Tongue (tissue), 2 donors: ENCODE data around the gene PRDM12. TPM values are rescaled to one million over a fixed set of nuclear protein-coding genes. Genes with fewer than 3 reads are reported as not detected.

Source experiments
- DNase-seq: peaks from one replicate; pipeline ENCODE4 v3.0.0-alpha.2; 2015
- total RNA-seq: library from RNA; depleted of rRNA; stranded (reverse); fragments of >200 nt; gene quantifications from one replicate; pipeline ENCODE4 v1.2.3, GENCODE V29; 2014

The PRDM12 gene
- total RNA-seq = not detected

- DNase-seq = no peak
Measured at GRCh38 chr9:130664251-130665028, at the start of gene PRDM12. Gene PRDM12 (plus strand): TSS chr9:130664594. CDS start chr9:130664654, 60 bp downstream.

DNA sequence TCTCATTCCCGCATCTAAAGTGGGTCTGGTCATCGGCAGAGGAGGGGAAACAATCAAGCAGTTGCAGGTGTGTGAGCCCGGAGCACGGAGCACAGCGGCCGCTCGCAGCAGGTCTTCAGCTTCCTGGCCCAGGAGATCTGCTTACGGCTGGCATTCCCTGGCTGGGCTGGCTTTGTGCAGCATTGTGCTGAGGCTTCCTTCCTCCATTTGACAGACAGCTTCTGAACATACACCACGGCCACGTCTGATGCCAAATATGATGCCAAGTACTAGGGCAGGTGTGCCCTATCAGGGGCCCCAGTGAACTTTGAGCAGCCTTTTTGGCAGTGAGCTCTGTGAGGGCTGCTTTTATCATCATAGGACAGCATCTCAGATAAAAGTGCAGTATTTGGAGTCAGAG lies 47.9 kb upstream of the PRDM12 start:
- DNase-seq = no peak

DNA sequence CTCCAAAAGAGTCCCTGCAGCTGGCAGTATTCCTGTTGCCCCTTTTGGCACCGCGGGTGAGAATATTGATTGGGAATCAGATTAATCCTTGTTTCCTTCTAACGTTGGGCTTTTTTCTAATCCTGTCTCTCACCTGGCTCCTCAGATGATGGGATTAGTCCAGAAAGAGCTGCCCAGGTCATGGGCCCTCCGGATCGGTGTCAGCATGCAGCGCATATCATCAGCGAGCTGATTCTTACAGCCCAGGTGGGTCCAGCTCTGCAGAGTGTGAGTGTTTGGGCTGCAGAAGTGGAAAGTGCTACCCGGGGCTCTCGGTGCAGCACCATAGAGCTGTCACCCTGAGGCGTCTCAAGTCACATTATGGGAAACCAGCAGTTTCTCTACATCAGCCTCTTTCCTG lies 40.9 kb upstream of the PRDM12 start:
- DNase-seq = no peak

GRCh38 chr9:130624154-130624553 lies 40.2 kb upstream of the PRDM12 start:
- no peak for DNase-seq

DNA sequence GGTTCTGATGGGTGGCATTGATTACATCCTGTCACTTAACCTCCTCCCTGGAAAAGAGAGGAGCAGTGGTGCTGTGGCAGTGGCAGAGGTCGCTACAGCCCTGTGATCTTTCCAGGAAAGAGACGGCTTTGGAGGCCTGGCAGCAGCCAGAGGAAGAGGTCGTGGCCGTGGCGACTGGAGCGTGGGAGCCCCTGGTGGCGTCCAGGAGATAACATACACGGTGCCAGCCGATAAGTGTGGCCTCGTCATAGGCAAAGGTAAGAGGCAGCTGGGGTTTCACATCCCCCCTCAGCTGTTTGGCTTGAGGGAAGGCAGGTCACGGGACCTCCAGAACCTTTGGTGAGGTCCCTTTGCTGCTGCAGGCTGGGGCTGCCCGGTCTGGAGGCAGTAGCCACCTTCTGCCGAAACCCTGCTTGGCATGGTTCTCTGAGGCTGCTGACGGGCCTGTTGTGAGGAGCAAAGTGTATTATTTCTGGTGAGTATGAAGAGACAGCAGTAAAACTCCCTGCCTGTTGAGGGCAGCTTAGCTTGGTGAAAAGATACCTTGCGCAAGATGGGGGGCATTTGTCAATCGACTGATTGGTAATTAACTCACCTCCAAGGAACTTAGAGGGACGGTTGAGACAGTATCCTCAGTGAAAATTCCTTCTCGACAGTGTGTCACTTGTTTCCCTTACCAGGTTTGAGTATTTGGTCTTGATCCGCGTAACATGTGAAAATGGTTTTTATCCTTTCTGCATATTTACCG lies 38.0 kb upstream of the PRDM12 start:
- DNase-seq = no peak

GRCh38 chr9:130627051-130627450 lies 37.3 kb upstream of the PRDM12 start:
- no peak for DNase-seq

DNA sequence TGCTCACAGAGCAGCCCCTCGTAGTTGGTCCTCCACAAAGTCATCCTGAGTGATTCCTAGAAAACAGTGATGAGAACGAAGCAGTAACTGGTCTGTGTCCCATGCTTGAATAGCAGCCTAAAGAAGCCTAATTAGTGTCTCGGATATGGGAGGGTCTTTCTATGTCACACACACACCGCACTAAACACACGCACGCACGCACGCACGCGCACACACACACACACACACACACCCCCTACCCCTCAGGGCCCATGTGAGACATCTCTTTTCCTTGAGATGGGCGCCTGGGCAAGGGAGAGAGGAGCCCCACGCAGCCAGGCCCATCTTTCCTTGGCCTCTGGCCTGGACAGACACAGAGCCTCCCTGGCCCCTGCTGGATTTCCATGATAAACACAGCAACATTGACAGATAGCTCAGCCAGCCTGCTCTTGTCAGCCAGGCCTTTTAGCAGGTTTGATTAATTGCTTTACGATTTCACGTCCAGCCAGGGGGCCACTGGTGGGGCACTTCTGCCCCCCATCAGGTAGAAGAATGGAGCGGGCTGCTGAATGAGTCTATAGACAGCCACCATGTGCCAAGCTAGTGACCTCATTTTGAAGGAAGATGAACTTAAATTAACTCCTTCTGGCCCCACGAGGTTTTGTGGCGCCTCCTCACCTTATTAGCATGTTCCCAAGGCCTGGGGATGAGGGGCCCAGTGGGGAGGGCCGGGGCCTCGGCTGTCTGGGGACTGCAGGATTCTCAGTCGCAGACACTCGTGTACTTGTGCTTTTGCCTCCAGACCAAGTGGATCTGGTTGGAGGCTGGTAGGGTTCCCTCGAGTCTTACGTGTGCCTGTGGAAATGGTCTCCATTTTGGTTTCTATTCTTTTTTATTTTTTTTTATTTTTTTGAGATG lies 36.2 kb upstream of the PRDM12 start:
- DNase-seq = no peak

DNA sequence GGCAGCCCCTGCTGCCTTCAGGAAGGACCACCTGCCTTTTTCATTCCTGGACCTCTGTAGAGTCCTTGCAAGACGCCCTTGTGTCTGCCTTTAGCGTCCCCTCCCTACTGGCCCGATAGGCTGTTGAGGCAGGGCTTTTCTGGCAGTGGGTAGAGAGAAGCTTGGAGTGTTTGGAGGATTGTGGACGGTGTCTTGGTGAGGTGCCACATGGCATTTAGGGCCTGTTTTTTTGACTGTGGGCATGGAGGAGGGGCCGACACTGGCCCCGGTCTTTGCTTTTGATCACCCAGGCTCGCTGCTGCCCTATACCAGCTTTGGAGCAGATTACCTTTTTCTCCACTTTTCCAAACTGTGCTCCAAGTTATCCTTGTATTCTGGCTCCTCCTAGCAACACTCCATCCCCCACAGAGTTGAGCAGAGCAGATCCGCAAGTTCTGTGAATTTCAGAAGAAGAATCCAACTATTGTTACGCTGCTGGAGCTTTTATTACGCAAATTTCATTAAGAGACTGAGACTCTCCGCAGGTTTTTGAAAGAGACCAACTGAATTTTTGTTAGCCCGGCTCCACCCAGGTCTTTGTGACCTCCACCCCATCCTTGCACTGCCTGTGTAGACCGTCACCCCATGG lies 34.8 kb upstream of the PRDM12 start:
- DNase-seq = no peak

DNA sequence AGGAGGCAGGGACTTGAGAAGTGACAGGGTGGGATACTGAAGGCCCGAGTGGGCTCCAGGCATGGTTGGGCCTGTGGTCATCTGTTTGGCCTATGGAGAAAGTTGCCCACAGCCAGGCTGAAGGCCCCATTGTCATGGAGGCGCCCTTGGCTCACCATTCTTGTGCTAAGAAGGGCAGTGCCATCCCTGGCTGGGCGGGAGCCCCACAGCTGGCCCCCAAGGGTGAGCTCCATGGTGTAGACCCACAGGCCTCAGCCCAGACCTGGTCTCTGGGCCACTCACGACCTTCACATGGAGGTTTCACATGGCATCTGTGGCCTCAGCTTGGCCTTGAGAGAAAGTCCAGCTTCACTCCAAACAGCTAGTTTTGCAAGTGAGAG lies 34.3 kb upstream of the PRDM12 start:
- no peak for DNase-seq

DNA sequence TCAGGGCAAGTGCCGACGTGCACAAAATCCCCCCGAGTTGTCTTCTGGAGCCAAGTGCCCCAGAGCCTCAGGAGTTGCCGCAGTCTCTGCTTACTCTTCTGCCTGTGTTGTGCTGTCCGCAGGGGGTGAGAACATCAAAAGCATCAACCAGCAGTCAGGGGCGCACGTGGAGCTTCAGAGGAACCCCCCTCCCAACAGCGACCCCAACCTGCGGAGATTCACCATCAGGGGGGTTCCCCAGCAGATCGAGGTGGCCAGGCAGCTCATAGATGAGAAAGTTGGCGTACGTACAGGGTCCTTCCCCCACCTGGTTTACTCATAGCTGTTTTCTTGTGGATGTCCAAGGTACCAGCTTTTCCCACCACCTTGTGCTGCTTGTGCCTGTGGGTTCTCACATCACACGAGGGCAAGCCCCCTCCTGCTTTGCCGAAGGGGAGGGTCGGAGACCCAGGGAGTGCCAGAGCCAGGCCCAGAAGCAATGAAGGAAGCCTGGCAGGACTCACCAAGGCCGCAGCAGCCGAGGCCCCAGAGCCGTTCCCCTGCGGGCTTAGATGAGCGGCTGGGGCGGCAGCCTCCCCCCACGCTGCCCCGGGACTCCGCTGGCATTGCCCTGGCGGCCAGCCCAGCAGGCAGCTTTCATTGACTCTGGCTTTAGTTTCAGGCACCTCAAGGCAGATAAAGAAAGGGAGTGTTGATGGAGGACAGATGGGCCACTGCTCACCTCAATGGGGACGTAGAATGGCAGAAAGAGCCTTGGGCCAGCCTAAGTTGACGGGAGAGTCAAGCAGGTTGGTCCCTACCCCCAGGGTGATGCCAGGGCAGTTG lies 33.7 kb upstream of the PRDM12 start:
- DNase-seq = no peak

DNA sequence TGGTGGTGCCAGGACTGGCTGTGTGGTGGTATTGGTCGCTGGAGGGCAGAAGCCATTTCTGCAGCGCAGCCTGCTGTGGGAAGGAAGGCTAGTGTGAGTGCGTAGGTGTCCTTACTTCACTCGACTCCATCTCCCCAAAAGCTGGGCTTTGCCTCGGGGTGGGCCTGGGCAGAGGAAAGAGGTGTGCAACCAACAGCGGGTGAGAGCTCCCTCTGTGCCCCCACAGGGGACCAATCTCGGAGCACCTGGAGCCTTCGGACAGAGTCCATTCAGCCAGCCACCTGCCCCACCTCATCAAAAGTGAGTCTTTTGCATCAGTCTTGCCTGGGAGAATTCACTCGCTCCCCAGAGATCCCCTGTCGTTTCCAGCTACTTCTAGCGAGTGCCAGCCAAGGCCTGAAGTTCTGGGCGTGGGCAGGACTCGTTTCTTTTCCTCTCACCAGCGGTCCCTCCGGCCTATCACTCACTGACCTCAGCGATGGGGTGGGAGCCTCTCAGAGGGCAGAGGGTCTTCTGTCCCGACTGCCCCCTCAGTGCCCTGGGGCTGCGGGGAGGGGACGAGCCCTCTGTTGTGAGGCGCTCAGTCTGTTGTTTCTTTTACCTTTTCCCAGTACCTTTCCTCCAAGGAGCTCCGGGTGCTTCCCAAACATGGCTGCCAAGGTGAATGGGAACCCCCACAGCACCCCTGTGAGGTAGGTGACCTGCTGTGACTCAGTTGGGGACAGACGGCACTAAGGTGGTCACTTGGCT lies 32.9 kb upstream of the PRDM12 start:
- DNase-seq = no peak

- DNase-seq = no peak
Measured at GRCh38 chr9:130632081-130632710, 32.2 kb upstream of the PRDM12 start.

DNA sequence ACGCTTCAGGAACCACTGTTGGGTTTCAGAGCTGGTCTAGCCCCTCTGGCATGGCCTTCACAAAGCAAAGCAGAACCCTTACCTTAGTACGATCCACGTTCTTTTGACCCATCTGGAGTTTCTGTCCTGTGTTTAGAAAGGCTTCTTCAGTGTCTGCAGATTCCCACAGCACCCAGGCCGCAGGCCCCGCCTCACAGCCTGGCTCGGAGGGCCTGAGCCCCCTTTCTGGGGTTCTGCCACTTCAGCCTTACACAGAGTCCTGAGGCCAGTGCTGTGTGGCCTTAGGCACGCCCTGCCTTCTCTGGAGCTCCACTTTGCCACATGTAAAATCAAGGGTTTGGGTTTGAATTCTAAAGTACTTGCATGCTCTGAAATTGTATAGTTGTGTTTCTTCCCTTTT lies 31.6 kb upstream of the PRDM12 start:
- no peak for DNase-seq

DNA sequence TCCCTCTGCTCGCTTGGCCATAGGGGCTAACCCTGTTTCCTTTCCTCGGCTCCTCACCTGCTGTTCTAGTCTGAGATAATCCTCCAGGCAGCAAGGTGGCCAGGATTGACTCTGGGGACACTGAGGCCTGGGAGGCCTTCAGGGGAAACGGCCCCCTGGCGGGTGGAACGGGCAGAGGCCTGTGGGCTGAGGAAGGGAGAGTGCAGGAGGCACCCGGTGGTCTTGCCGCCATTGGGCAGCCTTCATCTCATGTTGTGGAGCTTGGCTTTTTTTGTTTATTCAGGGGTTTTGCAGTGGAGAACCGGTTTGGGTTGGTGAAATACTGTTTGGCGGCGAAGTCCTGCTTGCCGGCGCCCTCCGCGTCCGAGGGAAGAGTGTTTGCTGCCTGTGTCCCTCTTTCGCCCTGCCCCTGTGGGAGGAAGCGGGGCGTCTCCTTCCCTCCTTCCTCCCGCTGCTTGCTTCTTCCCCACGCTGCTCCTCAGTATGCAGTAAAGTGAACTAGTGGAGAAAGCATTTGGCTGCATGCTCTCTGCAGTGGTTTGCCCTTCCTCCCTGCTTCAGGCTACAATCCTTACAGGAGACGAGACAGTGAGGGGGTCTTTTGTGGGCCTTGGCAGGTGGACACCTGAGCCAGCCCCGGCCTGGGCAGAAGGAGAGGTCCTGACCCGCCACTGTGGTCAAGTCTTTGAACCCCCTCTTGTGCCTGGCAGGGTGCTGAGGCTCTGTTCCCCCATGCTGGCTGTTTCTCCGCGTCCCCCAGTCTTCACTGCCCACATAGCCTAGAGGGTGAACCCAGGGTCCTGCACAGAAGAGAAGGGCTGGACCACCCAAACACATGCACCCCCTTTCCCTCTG lies 30.8 kb upstream of the PRDM12 start:
- no peak for DNase-seq

GRCh38 chr9:130634191-130634768 lies 30.1 kb upstream of the PRDM12 start:
- no peak for DNase-seq

- DNase-seq = no peak
Measured at GRCh38 chr9:130634801-130635200, 29.6 kb upstream of the PRDM12 start.

GRCh38 chr9:130635306-130635705 lies 29.1 kb upstream of the PRDM12 start:
- DNase-seq = no peak

GRCh38 chr9:130635721-130636647 lies 28.4 kb upstream of the PRDM12 start:
- DNase-seq = no peak
